Measurements from ENCODE around the gene TMEM88. TPM values are rescaled to one million over a fixed set of nuclear protein-coding genes. Genes with fewer than 3 reads are reported as not detected.

Gene TMEM88
- total and polyA plus RNA-seq, 2 of the 13 experiments (the other 11 are each of a cell fraction or from before 2014, with no cell fraction given) = 0.31 to 0.66 TPM

DNA sequence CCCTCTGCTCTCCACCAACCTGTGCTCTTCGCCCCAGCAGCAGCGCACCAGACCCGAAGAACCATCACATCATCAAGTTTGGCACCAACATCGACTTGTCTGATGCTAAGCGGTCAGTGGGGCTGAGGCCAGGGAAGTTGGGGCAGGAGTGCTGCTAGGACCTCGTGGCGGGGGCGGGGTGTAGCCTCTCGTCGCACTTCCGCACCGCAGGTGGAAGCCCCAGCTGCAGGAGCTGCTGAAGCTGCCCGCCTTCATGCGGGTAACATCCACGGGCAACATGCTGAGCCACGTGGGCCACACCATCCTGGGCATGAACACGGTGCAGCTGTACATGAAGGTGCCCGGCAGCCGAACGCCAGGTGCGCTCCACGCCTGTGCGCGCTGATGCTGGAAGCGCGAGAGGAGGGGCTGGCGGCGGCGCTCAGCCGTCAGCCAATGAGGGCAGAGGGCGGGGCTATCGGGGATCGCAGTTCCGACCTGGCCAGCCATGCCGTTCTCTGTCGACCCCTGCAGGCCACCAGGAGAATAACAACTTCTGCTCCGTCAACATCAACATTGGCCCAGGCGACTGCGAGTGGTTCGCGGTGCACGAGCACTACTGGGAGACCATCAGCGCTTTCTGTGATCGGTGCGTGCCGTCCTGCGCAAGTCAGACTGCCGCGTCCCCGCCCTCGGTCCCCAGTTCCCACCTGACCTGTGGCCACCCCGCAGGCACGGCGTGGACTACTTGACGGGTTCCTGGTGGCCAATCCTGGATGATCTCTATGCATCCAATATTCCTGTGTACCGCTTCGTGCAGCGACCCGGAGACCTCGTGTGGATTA, 3.2 kb upstream of the TMEM88 start (continued):
- TF ChIP-seq, protein P1, sequence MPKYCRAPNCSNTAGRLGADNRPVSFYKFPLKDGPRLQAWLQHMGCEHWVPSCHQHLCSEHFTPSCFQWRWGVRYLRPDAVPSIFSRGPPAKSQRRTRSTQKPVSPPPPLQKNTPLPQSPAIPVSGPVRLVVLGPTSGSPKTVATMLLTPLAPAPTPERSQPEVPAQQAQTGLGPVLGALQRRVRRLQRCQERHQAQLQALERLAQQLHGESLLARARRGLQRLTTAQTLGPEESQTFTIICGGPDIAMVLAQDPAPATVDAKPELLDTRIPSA (CRISPR knock-in tag; IDR thresholded peaks at IDR 0.05; ENCODE audit: borderline replicate concordance) = no peak
- TF ChIP-seq ZNF326 (CRISPR knock-in tag; IDR thresholded peaks at IDR 0.05; ENCODE audit: borderline replicate concordance) (no peak), ZNF224 (CRISPR knock-in tag; IDR thresholded peaks at IDR 0.05) (no peak), FIP1L1 (IDR thresholded peaks at IDR 0.05; ENCODE audit: borderline replicate concordance, insufficient read depth, low read depth, low read length) (no peak), SMAD9 (CRISPR knock-in tag; IDR thresholded peaks at IDR 0.05) (no peak), SMYD3 (CRISPR knock-in tag; IDR thresholded peaks at IDR 0.05) (no peak), ZC3H13 (CRISPR knock-in tag; IDR thresholded peaks at IDR 0.05) (0 out of 2 replicates have a peak, but pooled peaks have one; percentile 27), MIER2 (CRISPR knock-in tag; IDR thresholded peaks at IDR 0.05) (no peak), ZNF136 (CRISPR knock-in tag; IDR thresholded peaks at IDR 0.05; ENCODE audit: low read depth) (no peak), ZNF205 (CRISPR knock-in tag; IDR thresholded peaks at IDR 0.05) (no peak; the same call in 1 of the 2 replicates), ZFP36L2 (CRISPR knock-in tag; IDR thresholded peaks at IDR 0.05) (no peak), ZMYM4 (CRISPR knock-in tag; IDR thresholded peaks at IDR 0.05) (peak; percentile 90), TBP (CRISPR knock-in tag; IDR thresholded peaks at IDR 0.05) (no peak)
- TF ChIP-seq, protein P2, sequence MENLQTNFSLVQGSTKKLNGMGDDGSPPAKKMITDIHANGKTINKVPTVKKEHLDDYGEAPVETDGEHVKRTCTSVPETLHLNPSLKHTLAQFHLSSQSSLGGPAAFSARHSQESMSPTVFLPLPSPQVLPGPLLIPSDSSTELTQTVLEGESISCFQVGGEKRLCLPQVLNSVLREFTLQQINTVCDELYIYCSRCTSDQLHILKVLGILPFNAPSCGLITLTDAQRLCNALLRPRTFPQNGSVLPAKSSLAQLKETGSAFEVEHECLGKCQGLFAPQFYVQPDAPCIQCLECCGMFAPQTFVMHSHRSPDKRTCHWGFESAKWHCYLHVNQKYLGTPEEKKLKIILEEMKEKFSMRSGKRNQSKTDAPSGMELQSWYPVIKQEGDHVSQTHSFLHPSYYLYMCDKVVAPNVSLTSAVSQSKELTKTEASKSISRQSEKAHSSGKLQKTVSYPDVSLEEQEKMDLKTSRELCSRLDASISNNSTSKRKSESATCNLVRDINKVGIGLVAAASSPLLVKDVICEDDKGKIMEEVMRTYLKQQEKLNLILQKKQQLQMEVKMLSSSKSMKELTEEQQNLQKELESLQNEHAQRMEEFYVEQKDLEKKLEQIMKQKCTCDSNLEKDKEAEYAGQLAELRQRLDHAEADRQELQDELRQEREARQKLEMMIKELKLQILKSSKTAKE (CRISPR knock-in tag; IDR thresholded peaks at IDR 0.05; ENCODE audit: borderline replicate concordance) = 0 out of 2 replicates have a peak, but pooled peaks have one; percentile 27
- TF ChIP-seq, protein P3, sequence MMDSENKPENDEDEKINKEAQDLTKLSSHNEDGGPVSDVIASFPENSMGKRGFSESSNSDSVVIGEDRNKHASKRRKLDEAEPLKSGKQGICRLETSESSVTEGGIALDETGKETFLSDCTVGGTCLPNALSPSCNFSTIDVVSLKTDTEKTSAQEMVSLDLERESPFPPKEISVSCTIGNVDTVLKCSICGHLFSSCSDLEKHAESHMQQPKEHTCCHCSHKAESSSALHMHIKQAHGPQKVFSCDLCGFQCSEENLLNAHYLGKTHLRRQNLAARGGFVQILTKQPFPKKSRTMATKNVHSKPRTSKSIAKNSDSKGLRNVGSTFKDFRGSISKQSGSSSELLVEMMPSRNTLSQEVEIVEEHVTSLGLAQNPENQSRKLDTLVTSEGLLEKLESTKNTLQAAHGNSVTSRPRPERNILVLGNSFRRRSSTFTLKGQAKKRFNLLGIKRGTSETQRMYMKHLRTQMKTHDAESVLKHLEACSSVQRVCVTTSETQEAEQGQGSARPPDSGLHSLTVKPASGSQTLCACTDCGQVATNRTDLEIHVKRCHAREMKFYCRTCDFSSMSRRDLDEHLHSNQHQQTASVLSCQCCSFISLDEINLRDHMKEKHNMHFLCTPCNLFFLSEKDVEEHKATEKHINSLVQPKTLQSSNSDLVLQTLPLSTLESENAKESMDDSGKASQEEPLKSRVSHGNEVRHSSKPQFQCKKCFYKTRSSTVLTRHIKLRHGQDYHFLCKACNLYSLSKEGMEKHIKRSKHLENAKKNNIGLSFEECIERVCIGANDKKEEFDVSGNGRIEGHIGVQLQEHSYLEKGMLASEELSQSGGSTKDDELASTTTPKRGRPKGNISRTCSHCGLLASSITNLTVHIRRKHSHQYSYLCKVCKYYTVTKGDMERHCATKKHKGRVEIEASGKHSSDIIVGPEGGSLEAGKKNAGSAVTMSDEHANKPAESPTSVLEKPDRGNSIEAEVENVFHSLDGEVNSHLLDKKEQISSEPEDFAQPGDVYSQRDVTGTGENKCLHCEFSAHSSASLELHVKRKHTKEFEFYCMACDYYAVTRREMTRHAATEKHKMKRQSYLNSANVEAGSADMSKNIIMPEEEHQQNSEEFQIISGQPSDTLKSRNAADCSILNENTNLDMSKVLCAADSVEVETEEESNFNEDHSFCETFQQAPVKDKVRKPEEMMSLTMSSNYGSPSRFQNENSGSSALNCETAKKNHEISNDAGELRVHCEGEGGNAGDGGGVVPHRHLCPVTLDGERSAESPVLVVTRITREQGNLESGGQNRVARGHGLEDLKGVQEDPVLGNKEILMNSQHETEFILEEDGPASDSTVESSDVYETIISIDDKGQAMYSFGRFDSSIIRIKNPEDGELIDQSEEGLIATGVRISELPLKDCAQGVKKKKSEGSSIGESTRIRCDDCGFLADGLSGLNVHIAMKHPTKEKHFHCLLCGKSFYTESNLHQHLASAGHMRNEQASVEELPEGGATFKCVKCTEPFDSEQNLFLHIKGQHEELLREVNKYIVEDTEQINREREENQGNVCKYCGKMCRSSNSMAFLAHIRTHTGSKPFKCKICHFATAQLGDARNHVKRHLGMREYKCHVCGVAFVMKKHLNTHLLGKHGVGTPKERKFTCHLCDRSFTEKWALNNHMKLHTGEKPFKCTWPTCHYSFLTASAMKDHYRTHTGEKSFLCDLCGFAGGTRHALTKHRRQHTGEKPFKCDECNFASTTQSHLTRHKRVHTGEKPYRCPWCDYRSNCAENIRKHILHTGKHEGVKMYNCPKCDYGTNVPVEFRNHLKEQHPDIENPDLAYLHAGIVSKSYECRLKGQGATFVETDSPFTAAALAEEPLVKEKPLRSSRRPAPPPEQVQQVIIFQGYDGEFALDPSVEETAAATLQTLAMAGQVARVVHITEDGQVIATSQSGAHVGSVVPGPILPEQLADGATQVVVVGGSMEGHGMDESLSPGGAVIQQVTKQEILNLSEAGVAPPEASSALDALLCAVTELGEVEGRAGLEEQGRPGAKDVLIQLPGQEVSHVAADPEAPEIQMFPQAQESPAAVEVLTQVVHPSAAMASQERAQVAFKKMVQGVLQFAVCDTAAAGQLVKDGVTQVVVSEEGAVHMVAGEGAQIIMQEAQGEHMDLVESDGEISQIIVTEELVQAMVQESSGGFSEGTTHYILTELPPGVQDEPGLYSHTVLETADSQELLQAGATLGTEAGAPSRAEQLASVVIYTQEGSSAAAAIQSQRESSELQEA (CRISPR knock-in tag; IDR thresholded peaks at IDR 0.05; ENCODE audit: not compliant biosample characterization) = peak; percentile 54
- TF ChIP-seq, protein P4, sequence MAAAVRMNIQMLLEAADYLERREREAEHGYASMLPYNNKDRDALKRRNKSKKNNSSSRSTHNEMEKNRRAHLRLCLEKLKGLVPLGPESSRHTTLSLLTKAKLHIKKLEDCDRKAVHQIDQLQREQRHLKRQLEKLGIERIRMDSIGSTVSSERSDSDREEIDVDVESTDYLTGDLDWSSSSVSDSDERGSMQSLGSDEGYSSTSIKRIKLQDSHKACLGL (CRISPR knock-in tag; IDR thresholded peaks at IDR 0.05) = no peak
- TF ChIP-seq, protein P5, sequence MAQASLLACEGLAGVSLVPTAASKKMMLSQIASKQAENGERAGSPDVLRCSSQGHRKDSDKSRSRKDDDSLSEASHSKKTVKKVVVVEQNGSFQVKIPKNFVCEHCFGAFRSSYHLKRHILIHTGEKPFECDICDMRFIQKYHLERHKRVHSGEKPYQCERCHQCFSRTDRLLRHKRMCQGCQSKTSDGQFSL (CRISPR knock-in tag; IDR thresholded peaks at IDR 0.05) = no peak

Measured in HepG2 (cell line).